HepG2 (cell line): Measurements from ENCODE around the gene AGRP. TPM values are rescaled to one million over a fixed set of nuclear protein-coding genes. Genes with fewer than 3 reads are reported as not detected.

Experiments used
- ATAC-seq: fragments of 200-7000 bp; cut with Tn5 transposase; 3 replicates; pipeline ENCODE4 v1.9.1; 2020; ENCODE audit warnings: mild to moderate bottlenecking, moderate library complexity
- BruUV-seq: library from RNA; stranded (reverse); fragments of 400-500 nt; replicated peaks from 2 replicates; lab custom pipeline; 2021; lab: Mats Ljungman, UMichigan
- CTCF ChIA-PET: fragments of 300-600 bp; formaldehyde crosslinking; extraction: SDS; loops from one replicate; lab custom pipeline; 2021; ENCODE audit warnings: low total read pairs, inconsistent platforms, low intra/inter-chr PET ratio; lab: Yijun Ruan, JAX
- POLR2A ChIA-PET: fragments of 350-600 bp; sonication (Branson Sonifier 250); formaldehyde crosslinking; loops from one replicate; lab custom pipeline; 2020; ENCODE audit warnings: antibody characterized with exemption, inconsistent platforms; lab: Yijun Ruan, JAX
- DNase-seq: peaks from one replicate; pipeline ENCODE4 v3.0.0-alpha.2; 2015; ENCODE audit warnings: low spot score
- FAIRE-seq: peaks from 3 replicates; lab custom pipeline; 2011; peaks lifted over from hg19 to GRCh38; lab: Jason Lieb, UNC
- H2AFZ ChIP-seq: one replicate; pipeline ENCODE4 v1.6.1; 2011; ENCODE audit warnings: low read length, inconsistent platforms
- H3K27ac ChIP-seq: fragments of 300-600 bp; 3 replicates; pipeline ENCODE4 v1.8.0; 2011; ENCODE audit warnings: mixed run types, mild to moderate bottlenecking, mixed read lengths, low read length, inconsistent platforms; ENCODE audit not compliant: insufficient read depth; ENCODE audit errors: extremely low read length
- H3K27me3 ChIP-seq, 2 experiments: fragments of 200-600 bp in 1 of 2; 2 replicates in 1 of 2; 3 replicates in 1 of 2; pipeline versions ENCODE4 v1.6.0 to v1.8.0; 2011; ENCODE audit warnings: low read length in 2 of 2, mild to moderate bottlenecking in 2 of 2, moderate library complexity in 2 of 2, inconsistent platforms in 1 of 2; ENCODE audit not compliant: insufficient read depth in 2 of 2, control insufficient read depth in 1 of 2
- H3K36me3 ChIP-seq, 2 experiments: fragments of 200-600 bp in 1 of 2; replicated peaks in 1 of 2; 2 replicates in 1 of 2; 3 replicates in 1 of 2; pipeline versions ENCODE4 v1.5.1 to v1.8.0; 2011; ENCODE audit warnings: low read length in 2 of 2, inconsistent platforms in 1 of 2; ENCODE audit not compliant: insufficient read depth in 2 of 2, control insufficient read depth in 1 of 2
- H3K4me1 ChIP-seq: 2 replicates; pipeline ENCODE4 v1.5.1; 2012; ENCODE audit warnings: low read length, inconsistent platforms; ENCODE audit not compliant: insufficient read depth
- H3K4me2 ChIP-seq: 2 replicates; pipeline ENCODE4 v1.6.0; 2011; ENCODE audit warnings: low read depth, low read length, inconsistent platforms
- H3K4me3 ChIP-seq, 3 experiments: fragments of 200-600 bp in 1 of 3; sonication (generic), shearing (Covaris generic) in 1 of 3; replicated peaks in 1 of 3; 2 replicates each; pipeline ENCODE4 v1.5.1; 2011 to 2016; ENCODE audit warnings: low read length in 3 of 3, inconsistent platforms in 2 of 3, low read depth in 2 of 3, mild to moderate bottlenecking in 2 of 3, control low read depth in 1 of 3, mixed read lengths in 1 of 3; ENCODE audit not compliant: insufficient read depth in 1 of 3
- H3K79me2 ChIP-seq: one replicate; pipeline ENCODE4 v1.6.1; 2011; ENCODE audit warnings: low read length, inconsistent platforms; ENCODE audit not compliant: insufficient read depth
- H3K9ac ChIP-seq: 2 replicates; pipeline ENCODE4 v1.6.0; 2011; ENCODE audit warnings: mild to moderate bottlenecking, low read depth, low read length, inconsistent platforms; ENCODE audit not compliant: insufficient read depth
- H3K9me3 ChIP-seq: 2 replicates; pipeline ENCODE4 v1.5.1; 2012; ENCODE audit warnings: mild to moderate bottlenecking, low read length
- H4K20me1 ChIP-seq: 2 replicates; pipeline ENCODE4 v1.6.0; 2011; ENCODE audit warnings: inconsistent platforms, mild to moderate bottlenecking, low read length, moderate library complexity; ENCODE audit not compliant: insufficient read depth
- DRAP1 ChIP-seq: IDR thresholded peaks from 2 replicates; pipeline ENCODE4 v1.6.1; 2016; ENCODE audit warnings: missing genetic modification reagents, missing compliant biosample characterization
- GLI4 ChIP-seq: sonication (generic); formaldehyde crosslinking; IDR thresholded peaks from 2 replicates; pipeline ENCODE4 v1.5.1; 2020; ENCODE audit warnings: missing genetic modification reagents, mild to moderate bottlenecking, moderate library complexity, borderline replicate concordance
- HMG20A ChIP-seq: IDR thresholded peaks from 2 replicates; pipeline ENCODE4 v1.6.1; 2016; ENCODE audit warnings: borderline replicate concordance
- NFYB ChIP-seq: sonication (generic); formaldehyde crosslinking; IDR thresholded peaks from 2 replicates; pipeline ENCODE4 v1.4.0; 2020; ENCODE audit warnings: missing genetic modification reagents
- ZNF512 ChIP-seq: sonication (generic); formaldehyde crosslinking; IDR thresholded peaks from 2 replicates; pipeline ENCODE4 v1.4.0; 2020; ENCODE audit warnings: mild to moderate bottlenecking, missing genetic modification reagents
- ZNF577 ChIP-seq: sonication (generic); formaldehyde crosslinking; IDR thresholded peaks from 2 replicates; pipeline ENCODE4 v1.4.0; 2020; ENCODE audit warnings: mild to moderate bottlenecking, low read depth, missing genetic modification reagents, borderline replicate concordance
- ZNF687 ChIP-seq: sonication (generic); formaldehyde crosslinking; IDR thresholded peaks from 2 replicates; pipeline ENCODE4 v1.5.1; 2020; ENCODE audit warnings: mild to moderate bottlenecking, missing genetic modification reagents, moderate library complexity
- WGBS: methylation state at CpG from one replicate; pipeline ENCODE4 v1.1.6; 2017; ENCODE audit warnings: low lambda C conversion rate; 5-methylcytosine and 5-hydroxymethylcytosine counted together
- in situ Hi-C: cut with HindIII; loops from 2 replicates; pipeline ENCODE4 v1.10.0; 2017; ENCODE audit warnings: low pct_unique_long_range_greater_than_20kb; ENCODE audit not compliant: extremely low pct_ligation_motif_present
- intact Hi-C: fragments of 100-400 bp; cut with micrococcal nuclease; formaldehyde crosslinking; loops from one replicate; pipeline ENCODE4 v1.10.0; 2022; ENCODE audit not compliant: unreplicated experiment
- polyA plus RNA-seq, 8 experiments: library from polyadenylated mRNA; depleted of rRNA in 3 of 8; stranded (reverse) in 7 of 8; unstranded in 1 of 8; fragments of >200 nt; fragmentation: Illumina TruSeq in 4 of 8; extraction: Trizol in 4 of 8; gene quantifications; 2 replicates each; pipeline versions ENCODE4 v1.2.1 to v1.2.3, GENCODE V29; 2011 to 2016; ENCODE audit warnings: low read depth in 4 of 8, missing spikeins in 1 of 8, mixed read lengths in 1 of 8; ENCODE audit not compliant: insufficient read depth in 1 of 8
- total RNA-seq, 5 experiments: library from RNA; depleted of rRNA; stranded (reverse); fragments of >200 nt; fragmentation: Illumina TruSeq; extraction: Trizol; gene quantifications; 2 replicates each; pipeline ENCODE4 v1.2.3, GENCODE V29; 2016; ENCODE audit warnings: low read depth in 1 of 5
- TF ChIP-seq, protein P1 (sequence below): IDR thresholded peaks from 2 replicates; pipeline ENCODE4 v1.6.1; 2016; ENCODE audit warnings: low read depth, borderline replicate concordance

Gene AGRP
- total and polyA plus RNA-seq, 2 of the 13 experiments (the other 11 are each of a cell fraction or from before 2014, with no cell fraction given): not detected

DNA sequence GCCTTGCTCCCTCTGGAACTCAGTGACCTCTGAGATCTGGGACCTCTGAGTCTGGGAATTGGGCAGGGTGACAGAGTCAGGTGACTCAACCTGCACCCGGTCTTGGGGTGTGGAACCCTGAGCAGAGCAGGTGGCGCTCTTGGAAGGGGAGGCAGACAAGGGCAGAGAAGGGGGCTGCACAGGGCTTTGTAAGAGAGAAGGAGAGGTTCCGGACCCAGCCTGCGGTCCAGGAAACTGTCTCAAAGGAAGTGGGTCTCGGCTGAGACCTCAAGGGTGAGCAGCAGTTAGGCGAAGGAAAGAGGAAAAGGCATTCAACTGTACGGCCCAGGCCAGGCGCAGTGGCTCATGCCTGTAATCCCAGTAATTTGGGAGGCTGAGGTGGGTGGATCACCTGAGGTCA lies 35.3 kb upstream of the AGRP start:
- no peak overlapping the region for H3K4me2 ChIP-seq
- DNase-seq: no peak
- peaks cover 0 to 18% of the 10 kb centered on the region in 2 experiments; a peak in 2 of 5 replicates for H3K27me3 ChIP-seq
- H3K36me3 ChIP-seq: no peaks in the 10 kb centered on the region
- peaks cover 31% of the 10 kb centered on the region for H3K4me1 ChIP-seq
- H3K9me3 ChIP-seq: no peaks in the 10 kb centered on the region
- no peak overlapping the region for H3K27ac ChIP-seq
- no peak overlapping the region for H2AFZ ChIP-seq
- ChIA-PET CTCF (no interaction called here), POLR2A (no interaction called here)
- no peaks in the 10 kb centered on the region for H3K79me2 ChIP-seq
- in situ Hi-C loops: loop anchor here (5.0 kb wide), 1 partner anchor 36 kb away; the partner anchor contains the start of genes AGRP and ATP6V0D1
- H4K20me1 ChIP-seq: no peaks in the 10 kb centered on the region
- H3K4me3 ChIP-seq: no peak overlapping the region
- no peak for FAIRE-seq
- ATAC-seq: no peak
- WGBS: 72% methylated on average over 8 of the region's 8 CpGs
- no peak overlapping the region for H3K9ac ChIP-seq
- intact Hi-C loops: no loop called here
- BruUV-seq: no TSS peak
- TF ChIP-seq, protein P1, sequence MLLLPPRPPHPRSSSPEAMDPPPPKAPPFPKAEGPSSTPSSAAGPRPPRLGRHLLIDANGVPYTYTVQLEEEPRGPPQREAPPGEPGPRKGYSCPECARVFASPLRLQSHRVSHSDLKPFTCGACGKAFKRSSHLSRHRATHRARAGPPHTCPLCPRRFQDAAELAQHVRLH: no peak
- TF ChIP-seq GLI4 (CRISPR knock-in tag) (no peak), ZNF687 (CRISPR knock-in tag) (0 out of 2 replicates have a peak, but pooled peaks have one; percentile 22), ZNF577 (CRISPR knock-in tag) (no peak), DRAP1 (CRISPR knock-in tag) (no peak), HMG20A (CRISPR knock-in tag) (no peak), NFYB (CRISPR knock-in tag) (no peak), ZNF512 (no peak)
